ENCODE data around the gene DENND5A.

DENND5A gene

DNA sequence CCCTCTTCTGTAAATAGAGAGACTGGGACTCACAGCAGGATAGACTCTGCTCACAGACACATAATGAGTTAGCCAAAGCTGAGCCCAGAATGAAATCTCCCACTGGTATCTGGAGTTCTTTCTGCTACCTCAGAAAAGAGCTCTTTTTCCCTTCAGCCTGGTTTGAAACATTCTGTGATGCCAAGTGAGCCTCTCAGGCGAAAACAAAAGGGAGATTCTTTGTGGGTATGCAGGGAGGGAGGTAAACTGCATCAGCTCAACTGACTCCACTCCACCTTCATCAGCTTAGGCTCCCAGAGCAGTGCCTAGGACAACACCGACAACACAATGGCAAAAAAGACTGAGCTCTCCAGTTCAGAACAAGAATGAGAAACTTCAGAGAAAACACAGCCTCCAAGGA is 118.7 kb downstream of the DENND5A start:
- Histone ChIP-seq H3K9ac (ENCODE audit: insufficient read length) (no peak overlapping the region), H3K36me3 (ENCODE audit: insufficient read depth, low read length) (peaks cover 81% of the 10 kb centered on the region), H3K4me3 (no peak overlapping the region), H3K9me3 (ENCODE audit: low read depth, low read length) (no peaks in the 10 kb centered on the region), H3K27ac (no peak overlapping the region)
- no peak for DNase-seq (ENCODE audit: low read depth, low spot score)
- TF ChIP-seq EZH2 (IDR thresholded peaks at IDR 0.05) = no peak
- no peak for TF ChIP-seq FOXP2 (optimal IDR thresholded peaks at IDR 0.05; ENCODE audit: control extremely low read depth, extremely low read length, insufficient read depth)
- TF ChIP-seq POLR2AphosphoS5 (IDR thresholded peaks at IDR 0.05; ENCODE audit: borderline replicate concordance, low read depth, low read length) = no peak

DNA sequence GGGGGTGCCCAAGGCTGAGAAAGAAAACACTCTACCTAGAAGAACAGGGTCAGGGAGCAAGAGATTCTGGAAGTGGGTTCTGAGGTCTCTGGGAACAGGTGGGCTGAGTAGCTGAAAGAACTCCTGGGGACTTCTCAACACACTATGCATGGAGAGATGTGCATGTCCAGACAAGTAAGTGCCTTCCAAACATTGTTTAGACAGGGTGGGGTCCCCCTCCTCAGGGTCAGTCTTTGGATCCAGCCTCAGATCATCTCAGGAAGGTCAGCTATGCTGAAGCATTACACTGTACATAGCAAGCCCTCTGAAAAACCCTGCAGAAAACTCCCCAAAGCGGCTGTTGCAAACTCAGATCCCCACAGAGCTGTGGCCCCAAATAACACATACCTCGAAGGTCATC is 119.9 kb downstream of the DENND5A start:
- TF ChIP-seq FOXP2 (optimal IDR thresholded peaks at IDR 0.05; ENCODE audit: control extremely low read depth, extremely low read length, insufficient read depth) (no peak), POLR2AphosphoS5 (IDR thresholded peaks at IDR 0.05; ENCODE audit: borderline replicate concordance, low read depth, low read length) (no peak), EZH2 (IDR thresholded peaks at IDR 0.05) (no peak)
- DNase-seq (ENCODE audit: low read depth, low spot score) = no peak
- Histone ChIP-seq H3K9ac (ENCODE audit: insufficient read length) (no peak overlapping the region), H3K4me3 (no peak overlapping the region), H3K27ac (no peak overlapping the region), H3K9me3 (ENCODE audit: low read depth, low read length) (no peaks in the 10 kb centered on the region), H3K36me3 (ENCODE audit: insufficient read depth, low read length) (peaks cover 83% of the 10 kb centered on the region)

DNA sequence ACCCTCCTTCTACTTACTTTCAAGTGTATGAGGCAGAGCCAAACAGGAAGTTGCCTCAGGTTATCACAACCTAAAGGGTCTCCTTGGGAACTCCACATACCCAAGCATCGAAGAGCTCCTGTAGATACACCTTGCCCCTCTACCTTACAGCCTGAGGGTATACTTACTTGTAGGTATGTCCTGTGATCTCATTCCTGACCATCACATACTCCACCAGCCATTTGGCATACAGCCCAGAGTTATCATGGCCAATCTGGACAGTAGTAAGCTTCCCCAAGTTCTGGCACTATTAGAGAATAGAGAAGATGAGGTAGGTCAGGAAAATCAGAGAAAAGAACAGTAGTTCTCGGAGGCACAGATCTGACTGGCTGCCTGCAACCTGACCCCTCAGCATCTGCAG is 120.3 kb downstream of the DENND5A start:
- H3K36me3 ChIP-seq (ENCODE audit: insufficient read depth, low read length) = peaks cover 82% of the 10 kb centered on the region
- DNase-seq (ENCODE audit: low read depth, low spot score) = no peak
- H3K9ac ChIP-seq (ENCODE audit: insufficient read length) = no peak overlapping the region
- H3K4me3 ChIP-seq = no peak overlapping the region
- TF ChIP-seq FOXP2 (optimal IDR thresholded peaks at IDR 0.05; ENCODE audit: control extremely low read depth, extremely low read length, insufficient read depth) (no peak), POLR2AphosphoS5 (IDR thresholded peaks at IDR 0.05; ENCODE audit: borderline replicate concordance, low read depth, low read length) (no peak)
- H3K9me3 ChIP-seq (ENCODE audit: low read depth, low read length) = no peaks in the 10 kb centered on the region
- H3K27ac ChIP-seq = no peak overlapping the region

DNA sequence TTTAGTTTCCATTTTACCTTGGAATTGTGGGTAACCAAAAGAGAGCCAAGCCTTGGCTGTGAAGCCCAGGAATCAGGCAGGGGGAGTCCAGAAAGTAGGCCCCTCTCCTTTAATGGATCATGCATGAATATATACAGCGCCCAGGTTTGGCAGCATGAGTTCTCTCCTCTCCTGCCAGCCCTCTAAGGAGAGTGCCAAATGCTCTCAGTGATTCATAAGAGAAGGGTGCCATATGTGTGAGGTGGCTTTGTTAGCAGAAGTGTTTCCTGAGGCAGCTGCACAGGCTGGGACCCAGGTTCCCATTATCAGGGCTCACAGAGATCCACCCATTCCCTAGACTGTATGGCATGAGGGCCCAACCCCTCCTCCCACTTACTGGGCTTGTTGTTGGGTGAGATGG is 121.4 kb downstream of the DENND5A start:
- no peak overlapping the region for H3K9ac ChIP-seq (ENCODE audit: insufficient read length)
- no peak overlapping the region for H3K4me3 ChIP-seq
- no peak for DNase-seq (ENCODE audit: low read depth, low spot score)
- no peaks in the 10 kb centered on the region for H3K9me3 ChIP-seq (ENCODE audit: low read depth, low read length)
- H3K36me3 ChIP-seq (ENCODE audit: insufficient read depth, low read length) = peaks cover 82% of the 10 kb centered on the region
- TF ChIP-seq POLR2AphosphoS5 (IDR thresholded peaks at IDR 0.05; ENCODE audit: borderline replicate concordance, low read depth, low read length) (no peak), FOXP2 (optimal IDR thresholded peaks at IDR 0.05; ENCODE audit: control extremely low read depth, extremely low read length, insufficient read depth) (no peak), EZH2 (IDR thresholded peaks at IDR 0.05) (no peak)
- H3K27ac ChIP-seq = no peak overlapping the region

DNA sequence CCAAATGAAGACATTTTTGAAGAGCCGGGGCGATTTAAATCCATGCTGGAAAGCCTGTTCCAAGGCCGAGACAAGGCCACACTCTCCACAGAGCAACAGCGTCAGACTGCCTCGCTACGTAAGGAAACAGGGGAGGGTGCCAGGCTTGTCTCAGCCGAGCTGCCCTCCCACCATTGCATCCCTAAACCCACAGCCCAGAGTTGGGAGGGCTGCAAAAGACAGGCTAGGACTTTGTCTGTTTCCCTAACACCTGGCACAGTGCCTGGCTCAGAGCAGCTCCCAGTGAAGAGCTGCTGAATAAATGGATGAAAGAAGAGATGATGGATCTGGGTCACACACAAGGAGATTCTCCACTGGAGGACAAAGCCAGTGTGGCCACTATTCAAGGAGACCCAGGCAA is 122.4 kb downstream of the DENND5A start:
- DNase-seq (ENCODE audit: low read depth, low spot score) = no peak
- no peak overlapping the region for H3K9ac ChIP-seq (ENCODE audit: insufficient read length)
- no peaks in the 10 kb centered on the region for H3K9me3 ChIP-seq (ENCODE audit: low read depth, low read length)
- peaks cover 76% of the 10 kb centered on the region for H3K36me3 ChIP-seq (ENCODE audit: insufficient read depth, low read length)
- no peak overlapping the region for H3K4me3 ChIP-seq
- TF ChIP-seq EZH2 (IDR thresholded peaks at IDR 0.05) (no peak), FOXP2 (optimal IDR thresholded peaks at IDR 0.05; ENCODE audit: control extremely low read depth, extremely low read length, insufficient read depth) (no peak), POLR2AphosphoS5 (IDR thresholded peaks at IDR 0.05; ENCODE audit: borderline replicate concordance, low read depth, low read length) (no peak)
- no peak overlapping the region for H3K27ac ChIP-seq

DNA sequence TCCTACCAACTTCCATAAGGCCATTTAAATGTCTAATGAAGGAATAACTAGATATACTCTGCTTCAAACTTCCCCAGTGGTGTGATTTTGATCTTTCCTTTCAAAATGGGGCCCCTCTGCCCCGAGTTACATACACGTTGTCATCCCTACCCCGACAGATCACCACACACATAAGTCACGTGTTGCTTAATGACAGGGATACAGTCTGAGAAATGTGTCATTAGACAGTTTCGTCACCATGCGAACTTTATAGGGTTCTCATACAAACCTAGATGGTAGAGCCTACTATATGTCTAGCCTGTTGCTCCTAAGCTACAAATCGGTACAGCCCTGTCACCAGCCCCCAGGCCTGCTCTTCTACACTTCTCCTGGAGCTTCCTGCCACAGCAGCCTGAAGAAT is 124.0 kb downstream of the DENND5A start:
- no peak overlapping the region for H3K27ac ChIP-seq
- peaks cover 74% of the 10 kb centered on the region for H3K36me3 ChIP-seq (ENCODE audit: insufficient read depth, low read length)

DNA sequence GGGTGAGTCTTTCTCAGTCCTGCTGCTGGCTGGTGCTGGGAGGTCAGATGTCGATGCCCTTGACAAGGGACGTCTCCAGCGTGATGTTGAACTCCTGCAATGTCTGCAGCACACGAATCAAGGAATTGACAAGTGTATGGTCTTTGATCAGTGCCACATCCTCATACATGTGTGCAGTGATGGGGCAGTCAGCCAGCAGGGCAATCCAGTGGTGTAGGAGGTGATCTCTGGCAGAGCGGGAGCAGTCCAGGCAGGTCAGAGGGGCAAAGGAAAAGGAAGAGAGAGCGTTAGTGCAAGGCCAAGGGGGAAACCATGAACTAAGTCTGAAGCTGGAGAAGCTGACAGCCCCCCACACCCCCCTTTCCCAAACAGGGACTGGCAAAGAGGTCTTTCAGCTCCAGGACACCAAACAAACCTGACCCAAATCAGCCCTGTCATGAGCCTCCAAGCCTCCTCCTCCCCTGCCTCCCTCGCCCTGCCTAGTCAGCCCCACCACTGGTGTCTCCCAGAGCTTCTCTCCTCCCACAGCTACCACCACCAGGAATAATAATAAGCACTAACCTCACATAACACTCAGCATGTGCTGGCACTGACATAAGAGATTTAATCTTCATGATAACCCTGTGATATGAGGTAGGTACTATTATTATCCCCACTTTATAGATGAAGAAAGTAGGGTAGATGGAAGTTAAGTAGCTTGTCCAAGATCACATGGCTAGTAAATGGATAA is 125.4 kb downstream of the DENND5A start:
- H3K9ac ChIP-seq (ENCODE audit: insufficient read length) = no peak overlapping the region
- no peak overlapping the region for H3K27ac ChIP-seq
- DNase-seq (ENCODE audit: low read depth, low spot score) = no peak
- H3K4me3 ChIP-seq = no peak overlapping the region
- H3K9me3 ChIP-seq (ENCODE audit: low read depth, low read length) = no peaks in the 10 kb centered on the region
- peaks cover 61% of the 10 kb centered on the region for H3K36me3 ChIP-seq (ENCODE audit: insufficient read depth, low read length)
- TF ChIP-seq EZH2 (IDR thresholded peaks at IDR 0.05) = no peak

More for the DNA sequence above, 124.0 kb downstream of the DENND5A start:
- no peak for DNase-seq (ENCODE audit: low read depth, low spot score)
- TF ChIP-seq POLR2AphosphoS5 (IDR thresholded peaks at IDR 0.05; ENCODE audit: borderline replicate concordance, low read depth, low read length) (no peak), EZH2 (IDR thresholded peaks at IDR 0.05) (no peak), FOXP2 (optimal IDR thresholded peaks at IDR 0.05; ENCODE audit: control extremely low read depth, extremely low read length, insufficient read depth) (no peak)
- Histone ChIP-seq H3K9me3 (ENCODE audit: low read depth, low read length) (no peaks in the 10 kb centered on the region), H3K4me3 (no peak overlapping the region), H3K9ac (ENCODE audit: insufficient read length) (no peak overlapping the region)

DNA sequence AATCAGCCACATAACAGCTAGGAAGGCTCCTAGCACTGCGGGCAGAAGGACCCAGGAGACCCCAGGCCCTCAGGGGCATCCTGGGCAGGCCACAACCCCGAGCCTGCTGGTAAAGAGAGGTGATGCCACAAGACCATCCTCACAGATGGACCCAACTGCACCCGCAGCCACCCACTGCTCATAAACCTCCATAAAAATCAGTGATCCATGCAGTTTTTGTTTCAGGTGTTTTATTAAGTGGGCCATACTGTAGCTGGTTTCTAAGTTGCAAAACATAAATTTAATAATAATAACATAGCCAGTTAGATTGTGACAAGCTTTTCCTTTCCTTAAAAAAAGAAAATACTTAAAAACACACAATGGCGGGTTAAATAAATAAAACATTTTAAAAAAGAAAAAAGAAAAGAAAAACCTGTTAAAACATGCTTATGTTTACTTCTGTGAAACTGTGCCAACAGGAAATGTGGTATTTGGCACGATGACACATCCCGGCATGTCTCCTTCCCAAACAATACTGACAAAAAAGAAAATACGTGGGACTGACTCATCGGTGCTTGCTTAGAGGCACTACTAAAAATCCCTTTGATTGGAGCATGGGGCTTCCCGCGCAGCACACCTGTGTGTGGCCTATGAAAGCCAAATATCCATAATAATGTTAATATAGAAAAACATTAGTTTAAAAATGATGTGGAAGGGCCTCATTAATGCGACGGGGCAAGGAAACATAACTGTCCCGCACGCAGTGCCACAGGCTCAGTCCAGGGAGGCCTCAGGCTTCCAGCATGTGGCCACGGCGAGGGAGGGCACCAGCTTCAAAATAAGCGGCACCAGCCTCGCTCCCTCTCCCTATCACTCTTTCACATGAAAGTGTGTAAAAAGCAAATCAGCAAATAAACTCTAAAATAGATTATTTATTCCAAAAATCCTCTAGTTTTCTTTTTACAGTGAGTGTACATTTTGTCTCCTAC is 126.3 kb downstream of the DENND5A start:
- no peak overlapping the region for H3K9ac ChIP-seq (ENCODE audit: insufficient read length)
- H3K4me3 ChIP-seq = no peak overlapping the region
- H3K36me3 ChIP-seq (ENCODE audit: insufficient read depth, low read length) = peaks cover 54% of the 10 kb centered on the region

More for the DNA sequence above, 126.3 kb downstream of the DENND5A start:
- Histone ChIP-seq H3K27ac (no peak overlapping the region), H3K9me3 (ENCODE audit: low read depth, low read length) (no peaks in the 10 kb centered on the region)
- TF ChIP-seq EZH2 (IDR thresholded peaks at IDR 0.05) (no peak), POLR2AphosphoS5 (IDR thresholded peaks at IDR 0.05; ENCODE audit: borderline replicate concordance, low read depth, low read length) (no peak), FOXP2 (optimal IDR thresholded peaks at IDR 0.05; ENCODE audit: control extremely low read depth, extremely low read length, insufficient read depth) (no peak)
- no peak for DNase-seq (ENCODE audit: low read depth, low spot score)

All from SK-N-MC (cell line).